Endothelial cell of umbilical vein (primary cell): ENCODE results near the gene PPP1R16B. TPM values are rescaled to one million over a fixed set of nuclear protein-coding genes. Genes with fewer than 3 reads are reported as not detected.

Source experiments
- BruUV-seq: library from RNA; stranded (reverse); fragments of 400-500 nt; replicated peaks from 2 replicates; lab custom pipeline; 2021; lab: Mats Ljungman, UMichigan
- CTCF ChIA-PET: fragments of 300-600, 350-600 bp; sonication (Branson Sonifier 250); formaldehyde crosslinking; loops from one replicate; lab custom pipeline; 2021; ENCODE audit warnings: antibody characterized with exemption, inconsistent platforms; lab: Charles Lee
- POLR2A ChIA-PET: fragments of 300-600, 350-600 bp; sonication (Branson Sonifier 250); formaldehyde crosslinking; loops from one replicate; lab custom pipeline; 2021; ENCODE audit warnings: antibody characterized with exemption, inconsistent platforms; lab: Charles Lee
- DNase-seq: peaks from one replicate; pipeline ENCODE4 v3.0.0-alpha.2; 2011; ENCODE audit warnings: low read depth, low spot score
- FAIRE-seq: peaks from 2 replicates; lab custom pipeline; 2011; peaks lifted over from hg19 to GRCh38; lab: Jason Lieb, UNC
- H2AFZ ChIP-seq: 2 replicates; pipeline ENCODE4 v1.6.0; 2012; ENCODE audit warnings: low read depth, low read length, control low read depth, inconsistent platforms
- H3K27ac ChIP-seq: 2 replicates; pipeline ENCODE4 v1.5.1; 2011; ENCODE audit warnings: low read depth, mild to moderate bottlenecking, control low read depth, low read length, moderate library complexity; ENCODE audit not compliant: insufficient read depth
- H3K27me3 ChIP-seq, 2 experiments: 2 replicates each; pipeline versions ENCODE4 v1.6.0 to v1.6.1; 2011; ENCODE audit warnings: low read length in 2 of 2, mixed read lengths in 1 of 2; ENCODE audit not compliant: control insufficient read depth in 2 of 2, insufficient read depth in 2 of 2
- H3K36me3 ChIP-seq, 2 experiments: 2 replicates in 1 of 2; 3 replicates in 1 of 2; pipeline ENCODE4 v1.5.1; 2011; ENCODE audit warnings: low read length in 2 of 2, mild to moderate bottlenecking in 1 of 2, moderate library complexity in 1 of 2; ENCODE audit not compliant: control insufficient read depth in 2 of 2, insufficient read depth in 2 of 2; ENCODE audit errors: extremely low read depth in 1 of 2
- H3K4me1 ChIP-seq: 3 replicates; pipeline ENCODE4 v1.5.1; 2011; ENCODE audit warnings: mild to moderate bottlenecking, low read length; ENCODE audit not compliant: control insufficient read depth, insufficient read depth; ENCODE audit errors: extremely low read depth
- H3K4me2 ChIP-seq: 2 replicates; pipeline ENCODE4 v1.6.1; 2011; ENCODE audit warnings: low read length, control low read depth, mixed read lengths; ENCODE audit not compliant: insufficient read depth
- H3K4me3 ChIP-seq, 3 experiments: fragments of 200-600 bp in 1 of 3; sonication (generic), shearing (Covaris generic) in 1 of 3; replicated peaks in 1 of 3; 2 replicates each; pipeline ENCODE4 v1.5.1; 2011 to 2016; ENCODE audit warnings: control low read depth in 3 of 3, low read length in 3 of 3, mild to moderate bottlenecking in 2 of 3, inconsistent platforms in 1 of 3, low read depth in 1 of 3, moderate library complexity in 1 of 3; ENCODE audit not compliant: insufficient read depth in 1 of 3
- H3K79me2 ChIP-seq: 2 replicates; pipeline ENCODE4 v1.6.0; 2012; ENCODE audit warnings: low read length, inconsistent platforms; ENCODE audit not compliant: control insufficient read depth, insufficient read depth
- H3K9ac ChIP-seq: replicated peaks from 2 replicates; pipeline ENCODE3; 2011; ENCODE audit warnings: low read length, control low read depth; ENCODE audit not compliant: insufficient read depth; ENCODE audit errors: extremely low read depth
- H3K9me1 ChIP-seq: replicated peaks from 3 replicates; pipeline ENCODE4 v1.6.0; 2011; ENCODE audit warnings: mild to moderate bottlenecking, low read length; ENCODE audit not compliant: control insufficient read depth, insufficient read depth; ENCODE audit errors: extremely low read depth
- H3K9me3 ChIP-seq: replicated peaks from 2 replicates; pipeline ENCODE4 v1.5.1; 2012; ENCODE audit warnings: low read length, inconsistent platforms; ENCODE audit not compliant: control insufficient read depth, insufficient read depth
- H4K20me1 ChIP-seq: replicated peaks from 2 replicates; pipeline ENCODE3; 2011; ENCODE audit warnings: mild to moderate bottlenecking, low read length; ENCODE audit not compliant: control insufficient read depth, insufficient read depth; ENCODE audit errors: extremely low read depth
- CTCF ChIP-seq, 2 donors: IDR thresholded peaks; 1 replicate in 1 of 2; 2 replicates in 1 of 2; pipeline ENCODE4 v1.5.1; 2011; ENCODE audit warnings: low read length in 2 of 2, mild to moderate bottlenecking in 2 of 2, moderate library complexity in 2 of 2, control low read depth in 1 of 2, inconsistent platforms in 1 of 2, low read depth in 1 of 2; ENCODE audit not compliant: insufficient read depth in 1 of 2; ENCODE audit errors: extremely low read depth in 1 of 2
- EZH2 ChIP-seq: IDR thresholded peaks from 2 replicates; pipeline ENCODE4 v1.6.1; 2012; ENCODE audit warnings: borderline replicate concordance, low read depth, mild to moderate bottlenecking, moderate library complexity, low read length, inconsistent platforms; ENCODE audit not compliant: severe bottlenecking
- FOS ChIP-seq: IDR thresholded peaks from 2 replicates; pipeline ENCODE4 v1.6.1; 2011; ENCODE audit warnings: mild to moderate bottlenecking, low read length, moderate library complexity, borderline replicate concordance; ENCODE audit not compliant: insufficient read depth
- GATA2 ChIP-seq: IDR thresholded peaks from 2 replicates; pipeline ENCODE4 v1.7.0; 2011; ENCODE audit warnings: low read depth, mild to moderate bottlenecking, moderate library complexity, mixed read lengths, low read length; ENCODE audit not compliant: insufficient read length, insufficient read depth
- JUN ChIP-seq: IDR thresholded peaks from 2 replicates; pipeline ENCODE4 v1.6.1; 2011; ENCODE audit warnings: borderline replicate concordance, low read depth; ENCODE audit not compliant: insufficient read length, insufficient read depth
- MAX ChIP-seq: IDR thresholded peaks from 2 replicates; pipeline ENCODE4 v1.6.1; 2011; ENCODE audit not compliant: insufficient read depth, insufficient read length
- MYC ChIP-seq: IDR thresholded peaks from one replicate; pipeline ENCODE4 v1.6.1; 2011; ENCODE audit warnings: mild to moderate bottlenecking, low read depth, low read length
- POLR2A ChIP-seq: IDR thresholded peaks from 2 replicates; pipeline ENCODE4 v1.6.1; 2012; ENCODE audit warnings: low read depth, mild to moderate bottlenecking, control low read depth, low read length
- POLR2AphosphoS5 ChIP-seq: IDR thresholded peaks from 2 replicates; pipeline ENCODE4 v1.6.1; 2012; ENCODE audit warnings: low read depth, mild to moderate bottlenecking, control low read depth, low read length, moderate library complexity; ENCODE audit not compliant: insufficient read depth
- dilution Hi-C: fragments of 300-500 bp; cut with MboI; formaldehyde crosslinking; loops from one replicate; pipeline ENCODE4 v1.15.0; 2019; ENCODE audit warnings: low sequenced_read_pairs; ENCODE audit not compliant: extremely low pct_ligation_motif_present
- intact Hi-C: fragments of 100-400 bp; cut with micrococcal nuclease; formaldehyde crosslinking; loops from one replicate; pipeline ENCODE4 v1.10.0; 2022
- polyA plus RNA-seq, 4 experiments: library from polyadenylated mRNA; depleted of rRNA in 3 of 4; stranded (reverse) in 3 of 4; unstranded in 1 of 4; fragments of >200 nt; gene quantifications; 2 replicates each; pipeline versions ENCODE4 v1.2.1 to v1.2.3, GENCODE V29; 2011 to 2012; ENCODE audit warnings: missing spikeins in 1 of 4
- total RNA-seq: library from RNA; stranded (reverse); gene quantifications from 2 replicates; pipeline ENCODE4 v1.2.3, GENCODE V29; 2021

Gene PPP1R16B
- total and polyA plus RNA-seq, 2 donors (not counting 3 experiments of a cell fraction or from before 2014, with no cell fraction given): 34.7 to 68.1 TPM

GRCh38 chr20:38809942-38810341 is 4.4 kb downstream of the PPP1R16B start:
- FAIRE-seq: no peak
- BruUV-seq: no TSS peak
- ChIA-PET CTCF (interaction anchor here (2.5 kb wide), 1 partner anchor 18 kb away, joined by 6 read pairs; no protein-coding TSS in a partner anchor), POLR2A (no interaction called here)
- Histone ChIP-seq H4K20me1 (no peaks in the 10 kb centered on the region), H3K9me1 (no peaks in the 10 kb centered on the region), H3K36me3 (peaks cover 0 to 8% of the 10 kb centered on the region in 2 experiments), H3K9me3 (no peaks in the 10 kb centered on the region), H3K4me2 (no peak overlapping the region), H2AFZ (no peak overlapping the region), H3K79me2 (no peaks in the 10 kb centered on the region), H3K4me1 (peaks cover 47% of the 10 kb centered on the region), H3K27me3 (no peaks in the 10 kb centered on the region), H3K27ac (no peak overlapping the region), H3K4me3 (no peak overlapping the region), H3K9ac (no peak overlapping the region)
- no peak for DNase-seq
- intact Hi-C loops (no loop called here), dilution Hi-C loops (no loop called here)
- no peak for TF ChIP-seq MYC
- TF ChIP-seq CTCF (IDR thresholded peaks at IDR 0.05; ENCODE audit: extremely low read depth in 1 of 2, insufficient read depth in 1 of 2, low read depth in 1 of 2, low read length in 2 of 2): no peak
- TF ChIP-seq MAX: no peak
- no peak for TF ChIP-seq POLR2AphosphoS5
- TF ChIP-seq GATA2: no peak
- TF ChIP-seq JUN: no peak
- TF ChIP-seq POLR2A: no peak
- no peak for TF ChIP-seq FOS
- TF ChIP-seq EZH2: no peak
